HG03135 (cell line): ENCODE measurements around the gene SS18L1.

Experiments used
- ATAC-seq: cut with Tn5 transposase; IDR thresholded peaks from one replicate; pipeline ENCODE4 v1.9.1; 2021; ENCODE audit warnings: mild to moderate bottlenecking, moderate library complexity; ENCODE audit not compliant: unreplicated experiment

Gene SS18L1

DNA sequence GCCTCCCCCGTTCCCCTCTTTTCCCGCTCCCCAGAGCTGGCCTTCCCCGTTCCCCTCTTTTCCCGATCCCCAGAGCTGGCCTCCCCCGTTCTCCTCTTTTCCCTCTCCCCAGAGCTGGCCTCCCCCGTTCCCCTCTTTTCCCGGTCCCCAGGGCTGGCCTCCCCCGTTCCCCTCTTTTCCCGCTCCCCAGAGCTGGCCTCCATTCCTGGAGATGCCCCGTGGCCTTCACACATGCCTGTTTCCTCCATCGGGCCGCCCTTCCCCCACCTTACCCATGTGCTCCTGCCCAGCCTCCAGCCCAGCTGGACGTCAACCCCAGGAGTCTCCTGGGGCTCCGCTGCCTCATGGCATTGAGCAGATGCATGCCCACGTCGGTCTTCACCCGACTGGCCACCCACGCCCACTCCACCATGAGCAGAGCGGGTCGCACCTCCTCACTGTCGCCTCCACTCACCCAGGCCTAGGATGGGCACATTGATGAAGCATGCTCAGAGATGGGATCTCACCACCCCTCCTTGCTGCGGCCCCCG, 8.3 kb downstream of the SS18L1 start:
- no peak for ATAC-seq

DNA sequence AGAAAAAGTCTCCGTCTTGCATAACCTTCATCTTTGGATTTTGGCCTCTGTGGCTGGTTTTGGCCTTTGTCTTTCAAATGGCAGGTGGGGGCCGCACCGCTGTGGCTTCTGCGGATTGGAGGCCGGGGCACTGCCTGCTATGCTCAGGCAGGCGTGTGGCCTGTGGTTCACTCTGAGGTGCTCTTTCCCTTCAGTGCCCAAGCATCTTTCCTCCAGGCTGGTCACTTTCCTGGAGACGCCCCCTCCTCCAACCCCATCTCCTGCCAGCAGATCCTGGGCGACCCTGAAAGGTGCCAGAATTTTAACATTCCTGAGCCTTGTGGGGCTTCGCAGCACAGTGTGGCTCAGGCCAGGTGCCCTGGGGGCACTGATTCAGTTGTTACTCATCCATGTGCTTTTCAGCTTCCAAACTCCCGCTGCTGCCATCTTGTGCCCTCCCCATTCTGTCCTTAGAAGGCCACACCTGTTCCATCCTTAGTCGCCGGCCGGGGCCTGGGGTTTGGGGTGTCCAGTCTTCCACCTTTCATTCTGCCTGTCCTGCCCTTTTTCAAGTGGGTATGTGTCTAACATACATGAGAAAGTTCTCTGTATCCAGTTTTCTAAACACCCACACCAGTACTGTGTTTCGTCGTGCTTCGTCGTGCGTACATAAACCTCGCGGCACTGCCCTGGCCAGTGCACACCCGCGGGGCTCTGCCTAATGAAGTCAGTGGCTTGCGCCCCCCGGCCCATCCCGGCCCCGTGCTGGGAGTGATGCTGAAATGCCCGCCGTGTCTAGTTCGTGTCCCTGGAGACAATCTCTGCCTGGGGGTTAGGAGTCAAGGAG, 12.1 kb downstream of the SS18L1 start:
- no peak for ATAC-seq

DNA sequence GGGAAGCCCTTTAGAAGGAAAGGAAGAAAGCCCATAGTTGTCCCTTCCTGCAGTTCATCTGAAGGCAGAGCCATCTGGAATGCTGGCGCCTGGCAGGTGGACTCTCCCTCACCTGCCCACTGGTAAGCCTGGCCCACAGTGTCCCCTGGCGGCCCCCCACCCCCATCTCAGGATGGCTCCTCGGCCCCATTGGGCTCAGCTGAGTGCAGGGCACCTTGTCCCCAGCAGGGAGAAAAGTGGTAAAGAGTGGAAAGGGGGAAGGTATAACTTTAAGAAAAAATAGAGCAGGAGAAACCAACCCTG, 12.6 kb downstream of the SS18L1 start:
- no peak for ATAC-seq

DNA sequence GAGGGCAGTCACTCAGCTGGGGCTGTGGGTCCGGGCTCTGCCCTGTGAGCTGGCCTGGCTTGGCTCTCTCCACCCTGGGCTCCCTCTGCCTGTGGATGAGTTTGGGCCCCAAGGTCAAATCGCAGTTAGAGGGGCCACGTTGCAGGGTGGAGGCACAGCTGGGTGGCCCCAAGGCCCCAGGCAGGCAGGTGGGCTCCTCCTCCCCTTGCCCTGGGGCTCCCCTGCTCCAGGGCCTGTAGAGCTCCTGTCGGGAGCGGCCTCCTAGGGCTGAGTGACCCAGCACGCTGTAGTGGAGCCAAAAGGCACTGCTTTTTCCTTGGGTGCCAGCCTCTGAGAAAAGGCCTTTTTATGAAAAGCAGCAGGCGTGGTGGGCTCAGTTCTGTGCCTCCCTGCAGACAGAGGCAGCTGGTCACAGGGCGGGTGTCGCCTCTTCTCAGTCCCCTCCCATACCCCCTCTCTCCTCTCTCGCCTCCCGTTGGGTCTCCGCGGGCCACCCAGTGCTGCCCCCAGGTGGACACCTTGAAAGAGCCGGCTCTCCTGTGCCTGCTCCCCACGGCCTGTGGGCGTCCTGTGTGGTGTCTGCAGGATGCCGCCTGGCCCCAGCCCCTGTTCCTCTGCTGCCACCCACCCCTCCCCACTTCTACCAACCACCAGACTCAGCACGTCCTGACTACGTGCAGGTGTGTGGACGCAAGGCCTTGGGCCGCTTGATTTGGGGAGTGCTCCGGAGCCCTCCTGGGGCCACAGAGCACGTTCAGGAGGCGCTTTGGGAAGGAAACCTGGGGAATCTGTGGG, 13.2 kb downstream of the SS18L1 start:
- no peak for ATAC-seq

- no peak for ATAC-seq
These were observed 14.0 kb downstream of the SS18L1 start for GRCh38 chr20:62157387-62158087.

DNA sequence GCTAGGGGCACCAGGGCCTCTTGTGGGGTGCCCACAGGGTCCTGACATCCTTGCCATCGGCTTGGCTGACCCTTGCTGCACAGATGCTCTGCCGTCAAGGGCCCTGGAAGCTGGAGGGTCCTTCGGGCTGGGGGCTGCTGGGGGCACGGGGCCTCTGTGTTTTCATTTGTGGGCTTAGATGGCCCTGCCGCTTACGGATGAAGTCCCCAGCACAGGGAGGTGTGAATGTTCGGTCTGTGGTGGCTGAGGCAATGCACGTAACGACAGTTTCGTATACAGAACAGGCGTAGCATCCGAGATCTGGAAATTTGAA, 14.5 kb downstream of the SS18L1 start:
- ATAC-seq = no peak

- ATAC-seq = no peak
These were observed 15.0 kb downstream of the SS18L1 start for GRCh38 chr20:62158541-62158940.

- ATAC-seq = no peak
These were observed 15.5 kb downstream of the SS18L1 start for GRCh38 chr20:62159052-62159451.

GRCh38 chr20:62159839-62160238, 16.3 kb downstream of the SS18L1 start:
- no peak for ATAC-seq

DNA sequence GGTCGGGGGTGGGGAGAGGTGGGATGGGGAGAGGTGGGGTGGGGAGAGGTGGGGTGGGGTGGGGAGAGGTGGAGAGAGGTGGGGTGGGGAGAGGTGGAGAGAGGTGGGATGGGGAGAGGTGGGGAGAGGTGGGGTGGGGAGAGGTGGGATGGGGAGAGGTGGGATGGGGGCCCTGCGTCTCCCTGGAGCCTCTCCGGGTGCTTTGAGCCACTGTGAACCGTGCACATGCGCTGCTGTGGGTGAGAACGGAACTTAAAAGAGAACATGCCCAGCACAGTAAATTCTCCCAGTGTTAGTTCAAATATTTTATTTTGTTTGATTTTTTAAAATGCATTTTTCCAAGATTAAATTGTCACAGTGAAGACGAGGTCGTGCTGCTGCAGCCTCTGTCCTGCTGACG, 16.7 kb downstream of the SS18L1 start:
- no peak for ATAC-seq

DNA sequence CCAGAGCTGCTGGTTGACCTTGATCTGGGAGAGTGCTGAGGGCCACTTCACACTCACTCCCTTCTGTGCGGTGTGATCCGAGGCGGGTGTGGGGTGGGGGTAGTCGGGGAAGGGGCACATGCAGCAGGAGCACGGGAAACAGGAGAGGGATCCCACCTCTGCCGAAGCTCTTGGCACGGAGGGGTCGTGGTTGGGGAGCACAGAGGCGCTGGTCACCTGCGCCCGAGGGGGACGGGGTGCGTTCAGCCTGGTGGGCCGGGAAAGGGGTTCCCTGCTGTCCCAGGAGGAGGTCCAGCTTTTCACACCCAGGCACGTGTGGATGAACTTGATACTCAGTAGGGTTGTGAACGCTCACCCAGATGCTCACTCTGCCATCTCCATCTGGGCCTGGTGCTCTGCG, 17.3 kb downstream of the SS18L1 start:
- no peak for ATAC-seq

DNA sequence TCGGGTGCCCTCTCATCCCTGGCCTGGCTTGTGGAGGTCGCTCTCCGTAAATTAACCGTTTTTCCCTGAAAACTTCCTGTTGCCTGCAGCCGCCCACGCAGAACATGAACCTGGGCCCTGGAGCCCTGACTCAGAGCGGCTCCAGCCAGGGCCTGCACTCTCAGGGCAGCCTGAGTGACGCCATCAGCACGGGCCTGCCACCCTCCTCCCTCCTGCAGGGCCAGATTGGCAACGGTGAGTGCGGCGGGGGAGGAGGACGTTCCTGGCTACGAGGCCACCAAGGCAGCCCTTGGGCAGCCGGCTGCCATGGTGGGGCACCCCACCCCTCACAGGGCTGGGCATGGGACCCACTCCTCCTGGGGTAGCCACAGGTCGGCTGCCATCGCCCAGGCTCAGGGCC, 17.8 kb downstream of the SS18L1 start:
- ATAC-seq = no peak

DNA sequence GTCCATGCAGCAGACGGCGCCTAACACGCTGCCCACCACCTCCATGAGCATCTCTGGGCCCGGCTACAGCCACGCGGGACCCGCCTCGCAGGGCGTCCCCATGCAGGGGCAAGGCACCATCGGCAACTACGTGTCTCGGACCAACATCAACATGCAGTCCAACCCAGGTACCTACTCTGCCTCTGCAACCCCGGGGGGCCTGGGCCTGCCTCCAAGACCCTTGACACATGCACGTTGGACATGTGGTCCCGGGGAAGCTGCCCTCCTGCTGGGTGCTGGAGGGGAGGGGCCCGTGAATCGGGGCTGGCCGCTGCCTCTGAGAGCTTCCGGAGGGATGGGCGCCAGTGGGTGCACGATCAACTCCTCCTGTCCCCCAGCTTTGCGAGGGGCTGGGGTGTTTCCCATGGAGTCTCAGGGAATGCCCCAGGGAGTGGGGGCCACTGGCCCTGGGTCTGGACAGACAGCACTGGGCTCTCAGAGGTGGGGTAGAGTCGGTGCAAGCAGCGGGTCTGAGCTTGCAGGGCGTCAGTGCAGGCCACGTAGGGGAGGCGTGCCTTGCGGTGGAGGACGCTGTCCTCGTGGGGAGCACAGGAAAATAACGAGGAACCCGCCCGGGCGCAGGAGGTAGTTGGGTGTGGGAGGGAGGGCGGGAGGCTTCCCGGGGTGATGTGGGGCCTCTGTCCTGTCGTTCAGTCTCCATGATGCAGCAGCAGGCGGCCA, 19.4 kb downstream of the SS18L1 start:
- ATAC-seq = no peak

DNA sequence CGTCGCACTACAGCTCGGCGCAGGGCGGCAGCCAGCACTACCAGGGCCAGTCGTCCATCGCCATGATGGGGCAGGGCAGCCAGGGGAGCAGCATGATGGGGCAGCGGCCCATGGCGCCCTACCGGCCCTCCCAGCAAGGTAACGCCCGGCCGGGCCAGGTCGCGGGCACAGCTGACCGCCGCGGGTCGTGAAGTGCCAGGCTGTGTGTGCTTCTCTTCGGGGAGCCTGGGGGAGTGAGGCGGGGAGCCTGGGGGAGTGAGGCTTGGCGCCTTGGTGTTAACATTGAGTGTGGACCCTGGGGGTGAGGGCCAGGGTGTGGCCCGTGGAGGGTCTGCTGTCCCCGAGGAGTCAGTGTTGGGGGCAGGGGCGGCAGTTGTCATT, 19.9 kb downstream of the SS18L1 start:
- no peak for ATAC-seq

DNA sequence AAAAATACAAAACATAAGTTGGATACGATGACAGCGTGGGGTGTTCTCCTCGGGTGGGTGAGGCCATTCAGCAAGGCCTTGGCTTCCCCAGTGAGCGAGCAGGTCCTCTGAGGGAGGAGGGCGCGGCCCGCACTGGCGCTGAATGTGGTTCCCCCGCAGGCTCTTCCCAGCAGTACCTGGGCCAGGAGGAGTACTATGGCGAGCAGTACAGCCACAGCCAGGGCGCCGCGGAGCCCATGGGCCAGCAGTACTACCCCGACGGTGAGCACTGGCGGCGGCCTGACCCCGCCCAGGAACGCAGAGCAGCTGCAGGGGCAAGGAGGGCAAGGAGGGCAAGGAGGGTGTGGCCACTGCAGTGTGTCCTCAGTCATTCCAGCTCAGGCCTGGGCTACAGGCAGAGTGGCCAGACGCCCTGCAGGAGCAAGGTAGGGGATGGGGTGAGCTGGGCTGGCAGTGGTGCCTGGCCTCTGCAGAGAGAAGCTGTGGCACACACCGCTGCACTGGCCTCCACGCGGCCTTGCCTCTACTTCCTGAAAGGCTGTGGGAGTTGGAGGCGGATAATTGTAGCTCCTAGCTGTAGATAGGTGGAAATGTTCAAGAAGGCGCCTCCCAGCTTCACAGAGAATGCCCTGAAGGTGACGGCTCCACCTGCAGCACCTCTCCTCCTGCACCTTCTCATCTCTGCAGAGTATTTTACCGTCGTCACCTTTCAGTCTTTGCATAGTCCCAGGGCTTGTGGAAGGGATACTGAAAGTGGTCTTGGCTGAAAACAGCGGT, 20.6 kb downstream of the SS18L1 start:
- no peak for ATAC-seq

DNA sequence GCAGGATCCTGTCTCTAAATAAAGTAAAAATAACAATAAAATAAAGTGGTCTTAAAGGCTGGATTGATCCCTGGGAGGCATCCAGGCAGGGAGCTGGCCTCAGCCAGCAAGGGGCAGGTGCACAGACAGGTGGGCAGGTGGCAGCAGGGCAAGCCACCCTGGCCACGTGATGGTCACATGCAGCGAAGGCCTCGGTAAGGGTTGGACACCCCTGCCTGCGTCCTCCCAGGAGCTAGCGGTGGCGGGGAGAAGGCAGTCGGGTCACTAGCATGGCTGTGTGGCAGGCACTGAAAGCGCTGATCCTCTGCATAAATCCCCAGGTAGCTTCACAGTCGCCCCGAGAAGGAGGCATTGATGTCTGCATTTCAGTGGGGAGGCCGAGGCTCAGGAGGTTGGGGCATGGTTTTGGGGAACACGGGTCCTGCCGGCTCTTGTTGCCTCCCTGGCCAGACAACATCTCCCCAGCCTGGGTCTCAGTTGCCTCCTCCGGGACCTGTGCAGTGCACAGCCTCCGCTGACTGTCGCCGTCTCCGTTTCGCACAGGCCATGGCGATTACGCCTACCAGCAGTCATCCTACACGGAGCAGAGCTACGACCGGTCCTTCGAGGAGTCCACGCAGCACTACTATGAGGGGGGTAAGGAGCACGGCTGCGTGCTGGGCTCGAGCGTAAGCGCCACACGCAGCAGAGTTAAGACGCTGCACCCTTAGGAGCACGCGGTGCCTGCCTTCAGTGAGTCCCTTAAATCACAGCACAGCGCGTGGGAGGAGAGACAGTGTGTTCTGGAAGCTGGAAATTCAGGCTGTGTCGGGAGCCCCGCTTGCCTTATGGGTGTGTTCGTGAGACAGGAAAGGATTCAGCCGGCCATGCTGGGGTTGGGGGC, 21.6 kb downstream of the SS18L1 start:
- no peak for ATAC-seq

DNA sequence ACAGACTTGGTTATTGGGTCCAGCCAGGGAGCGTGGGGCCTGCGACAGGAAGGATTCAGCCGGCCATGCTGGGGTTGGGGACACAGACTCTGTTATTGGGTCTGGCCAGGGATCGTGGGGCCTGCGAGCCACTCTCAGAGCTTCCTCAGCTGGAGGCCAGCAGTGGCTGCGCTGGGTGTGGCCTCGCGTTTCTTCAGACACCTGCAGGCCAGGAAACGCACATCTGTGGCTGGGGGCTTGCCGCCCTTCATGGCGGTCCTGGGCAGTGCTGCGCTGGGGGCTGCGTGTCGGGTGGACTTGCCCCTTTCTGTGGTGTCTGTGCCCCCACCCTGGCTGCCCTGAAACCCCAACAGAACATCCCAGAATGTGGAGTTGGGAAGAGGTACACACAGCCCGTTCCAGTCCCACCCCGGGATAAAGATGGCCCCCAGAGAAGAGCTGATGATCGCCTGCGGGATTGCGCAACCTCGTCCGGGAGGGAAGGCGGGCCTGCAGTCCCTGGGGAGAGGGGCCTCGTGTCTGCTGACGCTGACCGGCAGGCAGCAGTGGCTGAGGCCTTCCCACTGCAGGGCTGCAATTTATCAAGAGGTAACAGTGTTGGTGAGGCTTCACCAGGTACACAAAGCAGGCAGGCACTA, 22.3 kb downstream of the SS18L1 start:
- no peak for ATAC-seq

DNA sequence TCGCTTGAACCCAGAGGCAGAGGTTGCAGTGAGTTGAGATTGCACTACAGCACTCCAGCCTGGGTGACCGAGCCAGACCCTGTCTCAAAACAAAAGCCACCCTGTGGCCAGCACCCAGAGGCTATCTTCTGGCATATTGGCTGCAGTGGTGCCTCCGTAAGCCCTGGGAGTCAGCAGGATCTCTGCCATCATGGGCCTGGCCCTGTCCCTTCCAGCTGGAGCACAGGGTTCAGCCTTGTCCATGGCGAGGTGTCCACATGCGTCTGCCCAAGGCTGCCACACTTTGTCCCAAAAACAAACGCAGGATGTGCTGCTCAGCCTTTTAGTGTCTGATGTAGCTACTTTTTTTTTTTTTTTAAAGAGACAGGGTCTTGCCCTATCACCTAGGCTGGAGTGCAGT, 23.9 kb downstream of the SS18L1 start:
- no peak for ATAC-seq

GRCh38 chr20:62168061-62168460, 24.5 kb downstream of the SS18L1 start:
- no peak for ATAC-seq
